GM12878 (cell line): ENCODE data around the gene ZNF625. TPM values are rescaled to one million over a fixed set of nuclear protein-coding genes. Genes with fewer than 3 reads are reported as not detected.

ENCODE experiments used
- ATAC-seq: fragments of 200-7000 bp; cut with Tn5 transposase; 3 replicates; pipeline ENCODE4 v1.9.1; 2020; ENCODE audit warnings: mild to moderate bottlenecking, moderate library complexity
- BruUV-seq: library from RNA; stranded (reverse); fragments of 400-500 nt; replicated peaks from 2 replicates; lab custom pipeline; 2021; lab: Mats Ljungman, UMichigan
- CTCF ChIA-PET: fragments of 300-600 bp; sonication (Branson Sonifier 250); formaldehyde crosslinking; extraction: SDS; loops from one replicate; lab custom pipeline; 2021; ENCODE audit warnings: inconsistent platforms; lab: Yijun Ruan, JAX
- POLR2A ChIA-PET: fragments of 350-600 bp; formaldehyde crosslinking; extraction: SDS; loops from one replicate; lab custom pipeline; 2021; ENCODE audit warnings: inconsistent platforms; lab: Charles Lee
- RAD21 ChIA-PET: fragments of 300-600 bp; sonication (Branson Sonifier 250); formaldehyde crosslinking; loops from one replicate; lab custom pipeline; 2023; ENCODE audit warnings: antibody characterized with exemption; ENCODE audit not compliant: unreplicated experiment; lab: Charles Lee
- SMC1A ChIA-PET: fragments of 300-600 bp; sonication (Branson Sonifier 250); formaldehyde crosslinking; loops from one replicate; lab custom pipeline; 2023; ENCODE audit not compliant: unreplicated experiment, uncharacterized antibody; lab: Charles Lee
- DNase-seq: peaks from one replicate; pipeline ENCODE4 v3.0.0-alpha.2; 2011; ENCODE audit warnings: low read depth, low spot score
- FAIRE-seq: peaks from 3 replicates; lab custom pipeline; 2011; peaks lifted over from hg19 to GRCh38; lab: Jason Lieb, UNC
- H2AFZ ChIP-seq: 2 replicates; pipeline ENCODE4 v1.6.0; 2011; ENCODE audit warnings: low read depth, low read length, control low read depth; ENCODE audit not compliant: control insufficient read depth
- H3K27ac ChIP-seq: 2 replicates; pipeline ENCODE4 v1.5.1; 2011; ENCODE audit warnings: control low read depth; ENCODE audit not compliant: control insufficient read depth, insufficient read depth
- H3K27me3 ChIP-seq, 2 experiments: replicated peaks in 1 of 2; 2 replicates each; pipeline versions ENCODE4 v1.6.0 to v1.6.1; 2011; ENCODE audit warnings: low read length in 1 of 2; ENCODE audit not compliant: control insufficient read depth in 2 of 2, insufficient read depth in 2 of 2
- H3K36me3 ChIP-seq, 2 experiments: 2 replicates each; pipeline ENCODE4 v1.5.1; 2011; ENCODE audit warnings: low read length in 1 of 2; ENCODE audit not compliant: control insufficient read depth in 2 of 2, insufficient read depth in 2 of 2
- H3K4me1 ChIP-seq: 2 replicates; pipeline ENCODE4 v1.6.1; 2011; ENCODE audit warnings: mild to moderate bottlenecking, low read length, moderate library complexity, mixed read lengths; ENCODE audit not compliant: control insufficient read depth, insufficient read depth
- H3K4me2 ChIP-seq: 2 replicates; pipeline ENCODE4 v1.6.0; 2011; ENCODE audit warnings: control low read depth; ENCODE audit not compliant: control insufficient read depth, insufficient read depth
- H3K4me3 ChIP-seq: fragments of 200-600 bp; sonication (generic); 2 replicates; pipeline ENCODE4 v1.5.1; 2016
- H3K79me2 ChIP-seq: 2 replicates; pipeline ENCODE4 v1.6.0; 2011; ENCODE audit warnings: low read length; ENCODE audit not compliant: control insufficient read depth, insufficient read depth
- H3K9ac ChIP-seq: 2 replicates; pipeline ENCODE4 v1.8.0; 2011; ENCODE audit warnings: low read length, control low read depth, mixed read lengths; ENCODE audit not compliant: control insufficient read depth, insufficient read depth
- H3K9me3 ChIP-seq: replicated peaks from 3 replicates; pipeline ENCODE4 v1.5.1; 2011; ENCODE audit warnings: mild to moderate bottlenecking, low read length; ENCODE audit not compliant: control insufficient read depth, insufficient read depth
- H4K20me1 ChIP-seq: 2 replicates; pipeline ENCODE4 v1.6.0; 2011; ENCODE audit not compliant: control insufficient read depth, insufficient read depth
- ATF7 ChIP-seq: fragments of 450-650 bp; IDR thresholded peaks from 2 replicates; pipeline ENCODE4 v1.6.1; 2016; ENCODE audit warnings: low read depth, mild to moderate bottlenecking
- E2F8 ChIP-seq: fragments of 450-650 bp; IDR thresholded peaks from 2 replicates; pipeline ENCODE4 v1.6.1; 2018; ENCODE audit warnings: mild to moderate bottlenecking, low read depth, moderate library complexity; ENCODE audit not compliant: partially characterized antibody
- FOXM1 ChIP-seq: IDR thresholded peaks from 2 replicates; pipeline ENCODE4 v1.6.1; 2012; ENCODE audit warnings: low read depth, mild to moderate bottlenecking, inconsistent platforms, low read length, moderate library complexity
- IRF4 ChIP-seq: IDR thresholded peaks from 2 replicates; pipeline ENCODE4 v1.6.1; 2011; ENCODE audit warnings: low read depth, low read length
- MTA3 ChIP-seq: IDR thresholded peaks from 2 replicates; pipeline ENCODE4 v1.6.1; 2012; ENCODE audit warnings: low read length, inconsistent platforms, borderline replicate concordance
- PAX8 ChIP-seq: fragments of 450-650 bp; IDR thresholded peaks from 2 replicates; pipeline ENCODE4 v1.6.1; 2017; ENCODE audit warnings: mild to moderate bottlenecking, moderate library complexity
- RFX5 ChIP-seq: IDR thresholded peaks from 2 replicates; pipeline ENCODE4 v1.6.1; 2011; ENCODE audit warnings: low read depth, low read length, improper control_type of control experiment
- SMARCA5 ChIP-seq: fragments of 450-650 bp; IDR thresholded peaks from 2 replicates; pipeline ENCODE4 v1.6.1; 2017; ENCODE audit warnings: mild to moderate bottlenecking
- TCF12 ChIP-seq: IDR thresholded peaks from 2 replicates; pipeline ENCODE4 v1.6.1; 2011; ENCODE audit warnings: low read depth, mild to moderate bottlenecking, low read length
- ZBTB33 ChIP-seq: fragments of 450-650 bp; IDR thresholded peaks from 2 replicates; pipeline ENCODE4 v1.6.1; 2017; ENCODE audit warnings: mild to moderate bottlenecking
- ZNF207 ChIP-seq: fragments of 450-650 bp; IDR thresholded peaks from 2 replicates; pipeline ENCODE4 v1.6.1; 2014; ENCODE audit warnings: antibody characterized with exemption, mild to moderate bottlenecking, borderline replicate concordance
- ZNF622 ChIP-seq: fragments of 450-650 bp; IDR thresholded peaks from 2 replicates; pipeline ENCODE4 v1.6.1; 2017; ENCODE audit warnings: mild to moderate bottlenecking, inconsistent platforms
- in situ Hi-C: fragments of 300-500 bp; cut with MboI; formaldehyde crosslinking; loops from 9 replicates; pipeline ENCODE4 v1.14.3; 2018; ENCODE audit warnings: mixed read lengths
- intact Hi-C: fragments of 100-400 bp; cut with micrococcal nuclease; formaldehyde crosslinking; loops from one replicate; pipeline ENCODE4 v1.14.2; 2022; ENCODE audit not compliant: unreplicated experiment
- polyA plus RNA-seq, 11 experiments: library from polyadenylated mRNA; depleted of rRNA in 4 of 11; unstranded in 6 of 11; stranded (reverse) in 5 of 11; fragments of >200 nt; fragmentation: Nextera tagmentation in 4 of 11; fragmentation: Illumina TruSeq in 1 of 11; extraction: Ambion mirVana in 4 of 11; extraction: Trizol in 1 of 11; gene quantifications; 1 replicate in 1 of 11; 2 replicates in 10 of 11; pipeline versions ENCODE4 v1.2.1 to v1.2.3, GENCODE V29; 2011 to 2016; ENCODE audit warnings: inconsistent platforms in 2 of 11, missing spikeins in 2 of 11, low read depth in 1 of 11
- total RNA-seq, 4 experiments: library from RNA; depleted of rRNA in 3 of 4; stranded (reverse); fragments of >200 nt in 3 of 4; fragmentation: Illumina TruSeq in 1 of 4; extraction: Trizol in 1 of 4; gene quantifications; 2 replicates each; pipeline versions ENCODE4 v1.2.1 to v1.2.3, GENCODE V29; 2013 to 2021

Gene ZNF625
- total and polyA plus RNA-seq, 10 of the 15 experiments (the other 5 are each of a cell fraction or from before 2014, with no cell fraction given) = 0.52 to 5.0 (median 1.3) TPM

GRCh38 chr19:12199757-12200419 lies 43.4 kb upstream of the ZNF625 start (continued):
- TF ChIP-seq FOXM1 (no peak), SMARCA5 (no peak), IRF4 (no peak), E2F8 (no peak)

- H3K79me2 ChIP-seq = no peaks in the 10 kb centered on the region
- no peak overlapping the region for H3K27ac ChIP-seq
- H3K9me3 ChIP-seq = peaks cover 17% of the 10 kb centered on the region
- H4K20me1 ChIP-seq = no peaks in the 10 kb centered on the region
- no peak overlapping the region for H2AFZ ChIP-seq
- no peak overlapping the region for H3K4me2 ChIP-seq
- SMC1A ChIA-PET = interaction anchor here (0.6 kb wide), 1 partner anchor 1240 kb away, joined by 3 read pairs; no protein-coding TSS in a partner anchor
- CTCF ChIA-PET = no interaction called here
- no peaks in the 10 kb centered on the region for H3K27me3 ChIP-seq
- in situ Hi-C loops (no loop called here), intact Hi-C loops (no loop called here)
- TF ChIP-seq RFX5 (no peak), ZNF622 (no peak), MTA3 (no peak), ZBTB33 (no peak), ATF7 (no peak), TCF12 (no peak), PAX8 (no peak), ZNF207 (no peak)
- ATAC-seq = no peak
- no peaks in the 10 kb centered on the region for H3K36me3 ChIP-seq
- no peak for DNase-seq
- POLR2A ChIA-PET = no interaction called here
- RAD21 ChIA-PET = no interaction called here
- no peaks in the 10 kb centered on the region for H3K4me1 ChIP-seq
- FAIRE-seq = no peak
- no peak overlapping the region for H3K4me3 ChIP-seq
- BruUV-seq = no TSS peak
- no peak overlapping the region for H3K9ac ChIP-seq
Measured at GRCh38 chr19:12198136-12198535, 41.6 kb upstream of the ZNF625 start.
